Smooth muscle cell (in vitro differentiated cells): ENCODE results near the gene NUP98. TPM values are rescaled to one million over a fixed set of nuclear protein-coding genes. Genes with fewer than 3 reads are reported as not detected.

Source experiments
- DNase-seq: peaks from one replicate; lab custom pipeline; 2025; ENCODE audit not compliant: unreplicated experiment; lab: John Stamatoyannopoulos, UW
- H2AFZ ChIP-seq: fragments of 200-600 bp; sonication (generic); 2 replicates; pipeline ENCODE4 v1.6.0; 2016; ENCODE audit warnings: antibody characterized with exemption, low read depth, mild to moderate bottlenecking
- H3F3A ChIP-seq: fragments of 200-600 bp; sonication (generic); 2 replicates; pipeline ENCODE4 v1.6.0; 2017; ENCODE audit warnings: antibody characterized with exemption, low read depth
- H3K27ac ChIP-seq: fragments of 200-600 bp; sonication (generic); 2 replicates; pipeline ENCODE4 v1.5.1; 2016; ENCODE audit warnings: low read depth, mild to moderate bottlenecking
- H3K27me3 ChIP-seq: fragments of 200-600 bp; sonication (generic); 2 replicates; pipeline ENCODE4 v1.6.1; 2016; ENCODE audit warnings: low read depth, mild to moderate bottlenecking
- H3K36me3 ChIP-seq: fragments of 200-600 bp; sonication (generic); 2 replicates; pipeline ENCODE4 v1.5.1; 2016; ENCODE audit warnings: low read depth
- H3K4me1 ChIP-seq: fragments of 200-600 bp; sonication (generic); 2 replicates; pipeline ENCODE4 v1.5.1; 2016; ENCODE audit warnings: low read depth
- H3K4me2 ChIP-seq: fragments of 200-600 bp; sonication (generic); 2 replicates; pipeline ENCODE4 v1.6.0; 2016; ENCODE audit warnings: mild to moderate bottlenecking
- H3K4me3 ChIP-seq: fragments of 200-600 bp; sonication (generic); 2 replicates; pipeline ENCODE4 v1.5.1; 2016; ENCODE audit warnings: mild to moderate bottlenecking
- H3K79me2 ChIP-seq: fragments of 200-600 bp; sonication (generic); 2 replicates; pipeline ENCODE4 v1.6.0; 2016; ENCODE audit warnings: low read depth, mild to moderate bottlenecking
- H3K9ac ChIP-seq: fragments of 200-600 bp; sonication (generic); 2 replicates; pipeline ENCODE4 v1.6.0; 2016; ENCODE audit warnings: low read depth
- H3K9me3 ChIP-seq: fragments of 200-600 bp; sonication (generic); replicated peaks from 2 replicates; pipeline ENCODE4 v1.5.1; 2016; ENCODE audit warnings: low read depth
- H4K20me1 ChIP-seq: fragments of 200-600 bp; sonication (generic); 2 replicates; pipeline ENCODE4 v1.6.0; 2016; ENCODE audit warnings: low read depth
- CTCF ChIP-seq: fragments of 200-600 bp; sonication (generic); IDR thresholded peaks from 2 replicates; pipeline ENCODE4 v1.5.1; 2017; ENCODE audit warnings: borderline replicate concordance, mild to moderate bottlenecking, antibody characterized with exemption; ENCODE audit not compliant: insufficient read depth, poor library complexity, severe bottlenecking
- WGBS: methylation state at CpG from one replicate; pipeline ENCODE4 v1.1.7; 2016; ENCODE audit warnings: low lambda C conversion rate; 5-methylcytosine and 5-hydroxymethylcytosine counted together
- polyA plus RNA-seq: library from polyadenylated mRNA; unstranded; fragments of >200 nt; fragmentation: Nextera tagmentation; extraction: Ambion mirVana; gene quantifications from 2 replicates; pipeline ENCODE4 v1.2.1, GENCODE V29; 2016
- total RNA-seq: library from RNA; depleted of rRNA; stranded (reverse); fragments of >200 nt; gene quantifications from 2 replicates; pipeline ENCODE4 v1.2.3, GENCODE V29; 2014

The NUP98 gene
- total and polyA plus RNA-seq, 2 experiments from 2014 or later = 19.6 to 84.0 TPM

- Histone ChIP-seq H3K4me3 (no peak overlapping the region), H3K27ac (no peak overlapping the region), H3F3A (no peaks in the 10 kb centered on the region), H3K4me2 (no peak overlapping the region), H3K27me3 (no peaks in the 10 kb centered on the region), H2AFZ (no peak overlapping the region), H3K79me2 (no peaks in the 10 kb centered on the region), H4K20me1 (peaks cover 44% of the 10 kb centered on the region), H3K9ac (no peak overlapping the region), H3K4me1 (no peaks in the 10 kb centered on the region), H3K9me3 (no peaks in the 10 kb centered on the region), H3K36me3 (peaks cover 3% of the 10 kb centered on the region)
- no peak for TF ChIP-seq CTCF
- WGBS = 96% methylated on average over 11 of the region's 11 CpGs
- no peak for DNase-seq
Observed at GRCh38 chr11:3737386-3737933, 59.9 kb downstream of the NUP98 start.

DNA sequence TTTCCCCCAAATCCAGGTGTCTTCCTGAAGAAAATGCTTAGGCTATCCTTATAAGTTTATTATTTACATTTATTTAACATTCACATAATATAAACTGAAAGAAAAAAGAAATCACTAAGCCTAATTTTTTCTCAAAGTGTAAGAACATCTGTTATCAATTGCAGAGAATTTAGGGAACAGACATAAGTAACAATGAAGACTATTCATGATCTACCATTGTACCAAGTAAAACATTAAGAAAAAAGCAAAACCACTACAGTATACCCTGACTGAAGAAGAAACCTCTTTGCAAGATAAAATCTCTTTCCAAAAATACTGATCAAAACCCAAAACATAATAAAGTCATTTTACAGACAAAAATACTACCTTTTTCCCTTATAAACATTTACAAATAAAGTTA is 60.5 kb downstream of the NUP98 start:
- no peaks in the 10 kb centered on the region for H3F3A ChIP-seq
- no peak for TF ChIP-seq CTCF
- no peak overlapping the region for H3K4me3 ChIP-seq
- H3K4me2 ChIP-seq = no peak overlapping the region
- H2AFZ ChIP-seq = no peak overlapping the region
- H3K4me1 ChIP-seq = no peaks in the 10 kb centered on the region
- H3K36me3 ChIP-seq = peaks cover 3% of the 10 kb centered on the region
- DNase-seq = no peak
- H3K9me3 ChIP-seq = no peaks in the 10 kb centered on the region
- H3K9ac ChIP-seq = no peak overlapping the region
- no peaks in the 10 kb centered on the region for H3K79me2 ChIP-seq
- no peaks in the 10 kb centered on the region for H3K27me3 ChIP-seq
- peaks cover 39% of the 10 kb centered on the region for H4K20me1 ChIP-seq
- H3K27ac ChIP-seq = no peak overlapping the region

- Histone ChIP-seq H3K4me2 (no peak overlapping the region), H3K4me1 (no peaks in the 10 kb centered on the region), H3K4me3 (no peak overlapping the region), H2AFZ (no peak overlapping the region), H3F3A (no peaks in the 10 kb centered on the region), H3K9me3 (no peaks in the 10 kb centered on the region), H3K9ac (no peak overlapping the region), H3K36me3 (peaks cover 2% of the 10 kb centered on the region), H4K20me1 (peaks cover 36% of the 10 kb centered on the region), H3K27me3 (no peaks in the 10 kb centered on the region), H3K79me2 (no peaks in the 10 kb centered on the region), H3K27ac (no peak overlapping the region)
- TF ChIP-seq CTCF = no peak
- 100% methylated on average over 4 of the region's 4 CpGs for WGBS
- no peak for DNase-seq
Observed at GRCh38 chr11:3735827-3736226, 61.5 kb downstream of the NUP98 start.

DNA sequence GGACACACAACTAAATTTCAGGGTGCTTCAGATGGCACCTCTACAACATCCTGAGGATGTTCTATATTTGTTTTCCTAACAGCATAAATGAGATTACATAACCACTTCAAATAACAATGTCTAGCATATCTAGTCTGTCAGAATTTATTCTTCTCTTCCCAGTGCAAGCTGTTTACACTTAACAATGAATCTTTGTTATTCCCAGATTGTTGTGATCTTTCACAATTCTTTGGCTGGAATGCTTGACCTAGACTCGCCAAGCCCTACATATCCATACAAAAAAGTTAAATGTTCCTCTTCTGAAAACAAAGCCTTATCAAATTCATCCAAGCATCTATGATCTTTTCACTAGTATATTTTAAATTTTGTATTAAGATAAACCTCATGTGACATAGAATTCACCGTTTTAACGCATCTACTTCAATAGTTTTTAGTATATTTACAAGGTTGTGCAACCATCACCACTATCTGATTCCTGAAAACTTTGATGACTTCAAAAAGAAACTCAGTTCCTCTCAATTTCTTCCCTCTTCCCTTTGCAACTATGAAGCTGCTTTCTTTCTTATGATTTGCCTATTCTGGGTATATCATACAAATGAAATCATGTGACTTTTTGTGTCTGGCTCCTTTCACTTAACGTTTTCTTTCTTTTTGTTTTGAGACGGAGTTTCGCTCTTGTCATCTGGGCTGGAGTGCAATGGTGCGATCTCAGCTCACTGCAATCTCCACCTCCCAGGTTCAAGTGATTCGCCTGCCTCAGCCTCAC is 64.5 kb downstream of the NUP98 start:
- H2AFZ ChIP-seq = no peak overlapping the region
- no peak overlapping the region for H3K4me3 ChIP-seq
- H3K9me3 ChIP-seq = no peaks in the 10 kb centered on the region
- H3K27ac ChIP-seq = no peak overlapping the region
- H4K20me1 ChIP-seq = peaks cover 34% of the 10 kb centered on the region
- no peak overlapping the region for H3K9ac ChIP-seq
- no peaks in the 10 kb centered on the region for H3K4me1 ChIP-seq
- peaks cover 11% of the 10 kb centered on the region for H3K36me3 ChIP-seq
- no peaks in the 10 kb centered on the region for H3K79me2 ChIP-seq
- TF ChIP-seq CTCF = no peak
- no peaks in the 10 kb centered on the region for H3F3A ChIP-seq
- H3K4me2 ChIP-seq = no peak overlapping the region
- WGBS = 96% methylated on average over 8 of the region's 8 CpGs
- H3K27me3 ChIP-seq = no peaks in the 10 kb centered on the region
- DNase-seq = no peak
